UCSD-AML1 (cell line): ENCODE measurements around the gene EML1.

Experiments used
- DNase-seq: peaks from one replicate; lab custom pipeline; 2025; ENCODE audit not compliant: unreplicated experiment; lab: John Stamatoyannopoulos, UW

The EML1 gene

GRCh38 chr14:99821519-99822508 lies 28.6 kb downstream of the EML1 start:
- DNase-seq, result no peak

GRCh38 chr14:99822800-99823455 lies 29.7 kb downstream of the EML1 start:
- DNase-seq, result no peak

- DNase-seq, result no peak
Observed at GRCh38 chr14:99824776-99825175, 31.6 kb downstream of the EML1 start.

GRCh38 chr14:99829450-99829849 lies 36.2 kb downstream of the EML1 start:
- DNase-seq, result no peak

GRCh38 chr14:99831303-99831702 lies 38.1 kb downstream of the EML1 start:
- DNase-seq, result no peak

- no peak for DNase-seq
Observed at GRCh38 chr14:99831903-99832685, 38.9 kb downstream of the EML1 start.

GRCh38 chr14:99837822-99838221 lies 44.6 kb downstream of the EML1 start:
- DNase-seq, result no peak

GRCh38 chr14:99838639-99839134 lies 45.5 kb downstream of the EML1 start:
- DNase-seq, result no peak

GRCh38 chr14:99839696-99840095 lies 46.5 kb downstream of the EML1 start:
- DNase-seq, result no peak

GRCh38 chr14:99840265-99840664 lies 47.1 kb downstream of the EML1 start:
- DNase-seq, result no peak

- DNase-seq, result no peak
Observed at GRCh38 chr14:99840774-99841305, 47.6 kb downstream of the EML1 start.

- DNase-seq, result no peak
Observed at GRCh38 chr14:99841436-99842071, 48.3 kb downstream of the EML1 start.

GRCh38 chr14:99842141-99842540 lies 48.9 kb downstream of the EML1 start:
- no peak for DNase-seq

- no peak for DNase-seq
Observed at GRCh38 chr14:99846808-99847207, 53.6 kb downstream of the EML1 start.

GRCh38 chr14:99850709-99851108 lies 57.5 kb downstream of the EML1 start:
- DNase-seq, result no peak

GRCh38 chr14:99852578-99852977 lies 59.4 kb downstream of the EML1 start:
- no peak for DNase-seq

- DNase-seq, result no peak
Observed at GRCh38 chr14:99853206-99853605, 60.0 kb downstream of the EML1 start.

GRCh38 chr14:99854831-99855230 lies 61.6 kb downstream of the EML1 start:
- DNase-seq, result no peak

GRCh38 chr14:99855271-99855670 lies 62.1 kb downstream of the EML1 start:
- no peak for DNase-seq

GRCh38 chr14:99857551-99857950 lies 64.3 kb downstream of the EML1 start:
- DNase-seq, result no peak

- DNase-seq, result no peak
Observed at GRCh38 chr14:99860219-99860618, 67.0 kb downstream of the EML1 start.
